HepG2 (cell line): ENCODE measurements around the gene MIA2. TPM values are rescaled to one million over a fixed set of nuclear protein-coding genes. Genes with fewer than 3 reads are reported as not detected.

Source experiments
- CC2D1A ChIP-seq: sonication (generic); formaldehyde crosslinking; IDR thresholded peaks from 2 replicates; pipeline ENCODE4 v1.8.1; 2023; ENCODE audit warnings: mild to moderate bottlenecking, missing genetic modification reagents
- DRAP1 ChIP-seq: IDR thresholded peaks from 2 replicates; pipeline ENCODE4 v1.6.1; 2016; ENCODE audit warnings: missing genetic modification reagents, missing compliant biosample characterization
- GABPA ChIP-seq, 2 experiments: IDR thresholded peaks; 2 replicates each; pipeline ENCODE4 v1.6.1; 2011 to 2016; ENCODE audit warnings: low read depth in 2 of 2, low read length in 1 of 2, missing biosample characterization in 1 of 2, missing genetic modification characterization in 1 of 2
- HBP1 ChIP-seq: IDR thresholded peaks from 2 replicates; pipeline ENCODE4 v1.6.1; 2016; ENCODE audit warnings: low read depth, control low read depth
- KDM4B ChIP-seq: sonication (generic); formaldehyde crosslinking; IDR thresholded peaks from 2 replicates; pipeline ENCODE4 v1.4.0; 2020; ENCODE audit warnings: missing genetic modification reagents
- KMT2A ChIP-seq: sonication (generic); formaldehyde crosslinking; IDR thresholded peaks from 2 replicates; pipeline ENCODE4 v1.4.0; 2020; ENCODE audit warnings: missing genetic modification reagents
- NFE2 ChIP-seq: sonication (generic); formaldehyde crosslinking; IDR thresholded peaks from 2 replicates; pipeline ENCODE4 v1.4.0; 2020; ENCODE audit warnings: missing genetic modification reagents
- NR0B2 ChIP-seq: sonication (generic); formaldehyde crosslinking; IDR thresholded peaks from 2 replicates; pipeline ENCODE4 v1.4.0; 2020; ENCODE audit warnings: mild to moderate bottlenecking, missing genetic modification reagents
- NR2F2 ChIP-seq: IDR thresholded peaks from 2 replicates; pipeline ENCODE4 v1.6.1; 2012; ENCODE audit warnings: low read depth, inconsistent platforms, borderline replicate concordance
- PAWR ChIP-seq: sonication (generic); formaldehyde crosslinking; IDR thresholded peaks from 2 replicates; pipeline ENCODE4 v1.4.0; 2020; ENCODE audit warnings: missing genetic modification reagents, mild to moderate bottlenecking, borderline replicate concordance
- PHF20 ChIP-seq: sonication (generic); formaldehyde crosslinking; IDR thresholded peaks from 2 replicates; pipeline ENCODE4 v1.5.0; 2020; ENCODE audit warnings: mild to moderate bottlenecking, missing genetic modification reagents
- SALL2 ChIP-seq: sonication (generic); formaldehyde crosslinking; IDR thresholded peaks from 2 replicates; pipeline ENCODE4 v1.8.1; 2023; ENCODE audit warnings: mild to moderate bottlenecking, missing genetic modification reagents, inconsistent platforms
- SIN3A ChIP-seq: IDR thresholded peaks from 2 replicates; pipeline ENCODE4 v1.6.1; 2011; ENCODE audit warnings: low read depth, mild to moderate bottlenecking, control low read depth, low read length, borderline replicate concordance
- YY1 ChIP-seq: IDR thresholded peaks from 2 replicates; pipeline ENCODE4 v1.6.1; 2011; ENCODE audit warnings: low read length, low read depth, moderate library complexity, mild to moderate bottlenecking; ENCODE audit not compliant: insufficient read depth, insufficient replicate concordance
- ZBTB7A ChIP-seq: sonication (generic); formaldehyde crosslinking; IDR thresholded peaks from 2 replicates; pipeline ENCODE4 v1.8.0; 2022; ENCODE audit warnings: mild to moderate bottlenecking, missing genetic modification reagents
- ZNF234 ChIP-seq: sonication (generic); formaldehyde crosslinking; conservative IDR thresholded peaks from 2 replicates; pipeline ENCODE4 v1.5.1; 2020; ENCODE audit warnings: mild to moderate bottlenecking, missing genetic modification reagents
- ZNF547 ChIP-seq: sonication (generic); formaldehyde crosslinking; IDR thresholded peaks from 2 replicates; pipeline ENCODE4 v1.5.1; 2020; ENCODE audit warnings: mild to moderate bottlenecking, missing genetic modification reagents
- ZNF549 ChIP-seq: sonication (generic); formaldehyde crosslinking; IDR thresholded peaks from 2 replicates; pipeline ENCODE4 v1.5.0; 2020; ENCODE audit warnings: missing genetic modification reagents
- ZNF562 ChIP-seq: sonication (generic); formaldehyde crosslinking; IDR thresholded peaks from 2 replicates; pipeline ENCODE4 v1.8.0; 2022; ENCODE audit warnings: missing genetic modification reagents, borderline replicate concordance
- ZNF629 ChIP-seq: sonication (generic); formaldehyde crosslinking; conservative IDR thresholded peaks from 2 replicates; pipeline ENCODE4 v1.5.0; 2020; ENCODE audit warnings: missing genetic modification reagents
- polyA plus RNA-seq, 8 experiments: library from polyadenylated mRNA; depleted of rRNA in 3 of 8; stranded (reverse) in 7 of 8; unstranded in 1 of 8; fragments of >200 nt; fragmentation: Illumina TruSeq in 4 of 8; extraction: Trizol in 4 of 8; gene quantifications; 2 replicates each; pipeline versions ENCODE4 v1.2.1 to v1.2.3, GENCODE V29; 2011 to 2016; ENCODE audit warnings: low read depth in 4 of 8, missing spikeins in 1 of 8, mixed read lengths in 1 of 8; ENCODE audit not compliant: insufficient read depth in 1 of 8
- total RNA-seq, 5 experiments: library from RNA; depleted of rRNA; stranded (reverse); fragments of >200 nt; fragmentation: Illumina TruSeq; extraction: Trizol; gene quantifications; 2 replicates each; pipeline ENCODE4 v1.2.3, GENCODE V29; 2016; ENCODE audit warnings: low read depth in 1 of 5
- TF ChIP-seq, protein P1 (sequence below): sonication (generic); formaldehyde crosslinking; IDR thresholded peaks from 2 replicates; pipeline ENCODE4 v1.4.0; 2020; ENCODE audit warnings: missing genetic modification reagents
- TF ChIP-seq, protein P2 (sequence below): sonication (generic); formaldehyde crosslinking; IDR thresholded peaks from 2 replicates; pipeline ENCODE4 v1.5.0; 2020; ENCODE audit warnings: mild to moderate bottlenecking, missing genetic modification reagents, borderline replicate concordance

MIA2 gene
- total and polyA plus RNA-seq, 2 of the 13 experiments (the other 11 are each of a cell fraction or from before 2014, with no cell fraction given), result 134 to 158 TPM

DNA sequence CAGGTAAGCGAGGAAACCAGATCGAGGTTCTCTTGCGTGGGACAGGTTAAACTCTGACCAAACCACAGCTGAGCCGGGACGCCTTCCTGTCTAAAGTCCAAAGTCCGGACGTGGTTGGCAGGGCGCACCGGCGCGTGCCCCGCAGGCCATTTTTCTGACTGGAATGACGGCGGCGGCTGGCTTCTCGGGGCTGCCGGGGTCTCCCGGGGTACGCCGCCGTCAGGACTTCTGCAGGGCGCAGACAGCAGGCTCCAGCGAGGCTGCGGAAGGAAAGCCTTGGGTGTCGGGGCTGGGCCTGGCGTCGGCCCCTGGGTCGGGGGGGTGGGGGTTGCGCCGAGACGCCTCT is 32.8 kb downstream of the MIA2 start (continued):
- TF ChIP-seq, protein P1, sequence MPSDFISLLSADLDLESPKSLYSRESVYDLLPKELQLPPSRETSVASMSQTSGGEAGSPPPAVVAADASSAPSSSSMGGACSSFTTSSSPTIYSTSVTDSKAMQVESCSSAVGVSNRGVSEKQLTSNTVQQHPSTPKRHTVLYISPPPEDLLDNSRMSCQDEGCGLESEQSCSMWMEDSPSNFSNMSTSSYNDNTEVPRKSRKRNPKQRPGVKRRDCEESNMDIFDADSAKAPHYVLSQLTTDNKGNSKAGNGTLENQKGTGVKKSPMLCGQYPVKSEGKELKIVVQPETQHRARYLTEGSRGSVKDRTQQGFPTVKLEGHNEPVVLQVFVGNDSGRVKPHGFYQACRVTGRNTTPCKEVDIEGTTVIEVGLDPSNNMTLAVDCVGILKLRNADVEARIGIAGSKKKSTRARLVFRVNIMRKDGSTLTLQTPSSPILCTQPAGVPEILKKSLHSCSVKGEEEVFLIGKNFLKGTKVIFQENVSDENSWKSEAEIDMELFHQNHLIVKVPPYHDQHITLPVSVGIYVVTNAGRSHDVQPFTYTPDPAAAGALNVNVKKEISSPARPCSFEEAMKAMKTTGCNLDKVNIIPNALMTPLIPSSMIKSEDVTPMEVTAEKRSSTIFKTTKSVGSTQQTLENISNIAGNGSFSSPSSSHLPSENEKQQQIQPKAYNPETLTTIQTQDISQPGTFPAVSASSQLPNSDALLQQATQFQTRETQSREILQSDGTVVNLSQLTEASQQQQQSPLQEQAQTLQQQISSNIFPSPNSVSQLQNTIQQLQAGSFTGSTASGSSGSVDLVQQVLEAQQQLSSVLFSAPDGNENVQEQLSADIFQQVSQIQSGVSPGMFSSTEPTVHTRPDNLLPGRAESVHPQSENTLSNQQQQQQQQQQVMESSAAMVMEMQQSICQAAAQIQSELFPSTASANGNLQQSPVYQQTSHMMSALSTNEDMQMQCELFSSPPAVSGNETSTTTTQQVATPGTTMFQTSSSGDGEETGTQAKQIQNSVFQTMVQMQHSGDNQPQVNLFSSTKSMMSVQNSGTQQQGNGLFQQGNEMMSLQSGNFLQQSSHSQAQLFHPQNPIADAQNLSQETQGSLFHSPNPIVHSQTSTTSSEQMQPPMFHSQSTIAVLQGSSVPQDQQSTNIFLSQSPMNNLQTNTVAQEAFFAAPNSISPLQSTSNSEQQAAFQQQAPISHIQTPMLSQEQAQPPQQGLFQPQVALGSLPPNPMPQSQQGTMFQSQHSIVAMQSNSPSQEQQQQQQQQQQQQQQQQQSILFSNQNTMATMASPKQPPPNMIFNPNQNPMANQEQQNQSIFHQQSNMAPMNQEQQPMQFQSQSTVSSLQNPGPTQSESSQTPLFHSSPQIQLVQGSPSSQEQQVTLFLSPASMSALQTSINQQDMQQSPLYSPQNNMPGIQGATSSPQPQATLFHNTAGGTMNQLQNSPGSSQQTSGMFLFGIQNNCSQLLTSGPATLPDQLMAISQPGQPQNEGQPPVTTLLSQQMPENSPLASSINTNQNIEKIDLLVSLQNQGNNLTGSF (CRISPR knock-in tag), result peak; percentile 95
- peak; percentile 86 for TF ChIP-seq SALL2 (CRISPR knock-in tag)
- TF ChIP-seq ZNF562 (CRISPR knock-in tag), result no peak
- peak; percentile 94 for TF ChIP-seq ZBTB7A
- peak; percentile 84; the same call in 1 of the 2 replicates for TF ChIP-seq ZNF547 (CRISPR knock-in tag)
- peak; percentile 59 for TF ChIP-seq PHF20 (CRISPR knock-in tag)
- TF ChIP-seq YY1, result peak; percentile 96
- TF ChIP-seq NR0B2 (CRISPR knock-in tag), result peak; percentile 95
- TF ChIP-seq NFE2 (CRISPR knock-in tag), result no peak; the same call in 1 of the 2 replicates
- peak; percentile 91 for TF ChIP-seq KMT2A (CRISPR knock-in tag)
- peak; percentile 71; the same call in 1 of the 2 replicates for TF ChIP-seq NR2F2
- peak; percentile 88 for TF ChIP-seq ZNF629 (CRISPR knock-in tag)
- no peak; the same call in 1 of the 2 replicates for TF ChIP-seq PAWR (CRISPR knock-in tag)
- peak; percentile 96; the same call in 1 of the 2 replicates for TF ChIP-seq ZNF549 (CRISPR knock-in tag)
- TF ChIP-seq ZNF234 (CRISPR knock-in tag), result peak; percentile 97; the same call in 1 of the 2 replicates
- peak; percentile 95 for TF ChIP-seq KDM4B (CRISPR knock-in tag)
- peak; percentile 92; the same call in 1 of the 2 replicates for TF ChIP-seq HBP1 (CRISPR knock-in tag)
- peak; percentile 80 for TF ChIP-seq DRAP1 (CRISPR knock-in tag)
- peak; percentile 92 for TF ChIP-seq SIN3A
- no peak for TF ChIP-seq CC2D1A (CRISPR knock-in tag)
- TF ChIP-seq, protein P2, sequence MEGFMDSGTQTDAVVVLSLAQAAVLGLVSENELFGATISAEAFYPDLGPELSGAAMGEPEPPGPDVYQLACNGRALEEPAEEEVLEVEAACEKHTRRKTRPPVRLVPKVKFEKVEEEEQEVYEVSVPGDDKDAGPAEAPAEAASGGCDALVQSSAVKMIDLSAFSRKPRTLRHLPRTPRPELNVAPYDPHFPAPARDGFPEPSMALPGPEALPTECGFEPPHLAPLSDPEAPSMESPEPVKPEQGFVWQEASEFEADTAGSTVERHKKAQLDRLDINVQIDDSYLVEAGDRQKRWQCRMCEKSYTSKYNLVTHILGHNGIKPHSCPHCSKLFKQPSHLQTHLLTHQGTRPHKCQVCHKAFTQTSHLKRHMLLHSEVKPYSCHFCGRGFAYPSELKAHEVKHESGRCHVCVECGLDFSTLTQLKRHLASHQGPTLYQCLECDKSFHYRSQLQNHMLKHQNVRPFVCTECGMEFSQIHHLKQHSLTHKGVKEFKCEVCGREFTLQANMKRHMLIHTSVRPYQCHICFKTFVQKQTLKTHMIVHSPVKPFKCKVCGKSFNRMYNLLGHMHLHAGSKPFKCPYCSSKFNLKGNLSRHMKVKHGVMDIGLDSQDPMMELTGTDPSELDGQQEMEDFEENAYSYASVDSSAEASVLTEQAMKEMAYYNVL (CRISPR knock-in tag), result no peak; the same call in none of the 2 replicates
- TF ChIP-seq GABPA (IDR thresholded peaks at IDR 0.05; ENCODE audit: low read depth, low read length), result no peak
- TF ChIP-seq GABPA (CRISPR knock-in tag; IDR thresholded peaks at IDR 0.05; ENCODE audit: low read depth), result peak; percentile 73
